GM12878 (cell line): ENCODE measurements around the gene RHPN2.

Source experiments
- CREB1 ChIP-seq: IDR thresholded peaks from 2 replicates; pipeline ENCODE4 v1.6.1; 2012; ENCODE audit warnings: low read depth, mild to moderate bottlenecking, inconsistent platforms
- EP300 ChIP-seq, 2 experiments: fragments of 150-350 bp in 1 of 2; IDR thresholded peaks; 2 replicates each; pipeline ENCODE4 v1.6.1; 2011 to 2012; ENCODE audit warnings: low read depth in 2 of 2, low read length in 2 of 2, borderline replicate concordance in 1 of 2, improper control_type of control experiment in 1 of 2, inconsistent platforms in 1 of 2; ENCODE audit not compliant: control insufficient read depth in 1 of 2
- POLR2A ChIP-seq: IDR thresholded peaks from 2 replicates; pipeline ENCODE4 v1.6.1; 2011; ENCODE audit warnings: low read depth, mild to moderate bottlenecking, low read length
- POLR2AphosphoS5 ChIP-seq: IDR thresholded peaks from 2 replicates; pipeline ENCODE4 v1.6.1; 2011; ENCODE audit warnings: mild to moderate bottlenecking, low read length, inconsistent platforms
- YY1 ChIP-seq: IDR thresholded peaks from 2 replicates; pipeline ENCODE4 v1.6.1; 2011; ENCODE audit warnings: low read depth, mild to moderate bottlenecking, low read length

- no peak for TF ChIP-seq CREB1
- no peak for TF ChIP-seq EP300 (IDR thresholded peaks at IDR 0.05; ENCODE audit: borderline replicate concordance in 1 of 2, control insufficient read depth in 1 of 2, low read depth in 2 of 2, low read length in 2 of 2)
- TF ChIP-seq YY1: no peak
- TF ChIP-seq POLR2A: no peak
- no peak for TF ChIP-seq POLR2AphosphoS5
These were observed 87.4 kb downstream of the RHPN2 start for GRCh38 chr19:32977280-32977679.
